ENCODE measurements around the gene ACBD4.
"Not testable (repeated sequence)": the region's sequence is repeated elsewhere in the genome, so short reads cannot be mapped to it uniquely, and the experiment has no call there.

The ACBD4 gene

DNA sequence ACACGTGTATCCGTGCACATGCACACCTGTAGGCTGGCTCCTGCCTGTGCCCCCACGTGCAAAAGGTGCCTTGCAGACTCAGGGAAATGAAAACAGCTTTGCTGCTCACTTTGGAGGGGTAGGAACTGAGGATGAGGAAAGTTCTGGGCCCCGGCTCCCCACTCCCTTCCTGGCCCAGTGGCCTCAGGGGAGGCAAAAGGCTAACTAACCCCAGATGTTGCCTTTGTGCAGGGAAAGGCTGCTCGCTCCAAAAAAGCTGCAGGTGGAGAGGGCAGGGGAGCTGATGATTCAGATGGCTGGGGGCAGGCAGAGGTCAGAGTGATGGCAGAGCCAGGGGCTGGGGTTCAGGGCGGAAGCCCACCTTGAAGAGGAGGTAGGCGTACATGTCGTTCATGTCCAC lies 15.5 kb upstream of the ACBD4 start:
- DNase-seq (ENCODE audit: low read depth in 2 of 2): no peak

DNA sequence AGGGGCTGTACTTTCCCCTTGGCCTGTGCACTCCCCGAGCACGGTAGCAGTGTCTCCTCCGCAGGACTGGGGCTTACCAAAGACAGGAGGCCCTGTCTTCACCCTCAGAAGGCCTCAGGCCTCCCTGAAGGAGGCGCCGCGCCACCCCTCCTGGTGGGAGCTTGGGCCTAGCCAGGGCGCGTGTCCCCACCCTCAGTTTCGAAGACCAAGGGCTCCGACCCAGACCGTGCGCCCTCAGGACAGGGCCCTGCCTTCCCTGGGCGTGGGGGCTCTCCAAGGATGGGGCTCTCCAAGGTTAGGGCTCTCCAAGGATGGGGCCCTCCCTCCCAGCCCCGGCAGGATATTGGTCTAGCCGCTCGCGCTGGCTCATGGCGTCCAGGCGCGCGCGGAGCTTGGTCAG lies 14.9 kb upstream of the ACBD4 start:
- DNase-seq (ENCODE audit: low read depth in 2 of 2): no peak

DNA sequence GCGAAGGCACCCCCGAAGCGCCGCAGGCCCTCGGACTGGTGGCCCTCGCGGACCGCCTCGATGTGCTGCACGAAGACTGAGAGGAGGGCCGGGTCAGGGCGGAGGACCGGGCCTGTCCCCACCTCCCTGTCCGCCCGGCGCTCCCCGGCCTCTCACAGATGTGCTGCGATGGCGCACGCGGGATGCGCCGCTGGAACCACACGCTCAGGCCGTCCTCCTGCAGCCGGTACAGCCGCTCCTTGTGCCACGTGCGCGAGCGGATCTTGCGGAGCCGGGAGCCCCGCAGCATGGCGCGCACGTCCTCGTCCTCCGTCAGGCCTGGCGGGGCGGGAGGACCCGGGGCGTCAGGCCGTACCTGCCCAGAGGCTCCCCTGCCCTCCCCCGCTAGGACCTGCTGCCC lies 14.4 kb upstream of the ACBD4 start:
- no peak for DNase-seq (ENCODE audit: low read depth in 2 of 2)

DNA sequence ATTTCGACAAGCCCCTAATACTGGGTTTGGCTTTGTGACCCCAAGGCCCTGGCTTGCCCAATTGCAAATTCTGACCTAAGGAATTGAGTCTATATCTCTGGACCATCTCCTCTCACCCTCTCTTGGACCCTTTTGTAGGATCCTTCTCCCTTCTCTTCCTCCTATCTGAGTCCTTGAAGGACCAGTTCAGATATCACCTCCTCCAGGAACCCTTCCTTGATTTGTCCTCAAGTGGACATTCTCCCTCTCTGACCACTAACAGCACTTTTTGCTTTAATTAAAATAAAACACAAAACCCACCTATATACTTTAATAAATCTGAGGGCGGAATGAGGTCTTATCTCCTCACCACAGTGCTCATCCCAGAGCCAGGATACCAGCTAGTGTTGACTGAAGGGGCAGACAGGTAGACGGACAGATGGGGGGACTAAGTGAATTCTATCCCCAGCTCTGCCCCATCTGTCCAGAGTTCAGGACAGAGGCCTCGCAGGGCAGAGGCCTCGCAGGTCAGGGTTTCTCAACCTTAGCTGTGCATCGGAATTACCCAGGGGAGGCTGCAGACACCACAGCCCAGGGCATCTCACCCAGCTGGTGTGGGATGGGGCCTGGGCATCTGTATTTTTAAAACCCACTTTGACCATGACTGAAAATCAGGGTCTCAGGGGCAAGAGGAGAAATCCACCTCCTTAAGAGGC lies 12.3 kb upstream of the ACBD4 start:
- DNase-seq (ENCODE audit: low read depth in 2 of 2): no peak

- DNase-seq (ENCODE audit: low read depth in 2 of 2): no peak
Observed at GRCh38 chr17:45123930-45124796, 11.3 kb upstream of the ACBD4 start.

- not testable (repeated sequence) for DNase-seq (ENCODE audit: low read depth in 2 of 2)
Observed at GRCh38 chr17:45124797-45125122, 10.7 kb upstream of the ACBD4 start.

DNA sequence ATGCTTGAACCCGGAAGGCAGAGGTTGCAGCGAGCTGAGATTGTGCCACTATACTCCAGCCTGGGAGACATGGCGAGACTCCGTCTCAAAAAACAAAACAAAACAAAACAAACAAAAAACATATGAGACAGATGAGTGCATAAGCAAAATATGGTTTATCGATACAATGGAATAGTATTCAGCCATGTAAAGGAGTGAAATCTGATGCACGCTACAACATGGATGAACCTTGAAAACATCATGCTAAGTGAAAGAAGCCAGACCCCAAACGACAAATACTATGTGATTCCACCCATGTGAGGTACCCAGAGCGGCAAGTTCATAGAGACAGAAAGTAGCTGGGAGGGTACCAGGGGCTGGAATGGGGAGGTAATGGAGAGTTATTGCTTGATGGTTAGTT lies 10.0 kb upstream of the ACBD4 start:
- DNase-seq (ENCODE audit: low read depth in 2 of 2): no peak

- no peak for DNase-seq (ENCODE audit: low read depth in 2 of 2)
Observed at GRCh38 chr17:45127207-45127547, 8.3 kb upstream of the ACBD4 start.

GRCh38 chr17:45127548-45128300 lies 7.8 kb upstream of the ACBD4 start:
- DNase-seq (ENCODE audit: low read depth in 2 of 2): no peak

- no peak for DNase-seq (ENCODE audit: low read depth in 2 of 2)
Observed at GRCh38 chr17:45128331-45128730, 7.2 kb upstream of the ACBD4 start.

GRCh38 chr17:45128989-45129388 lies 6.5 kb upstream of the ACBD4 start:
- DNase-seq (ENCODE audit: low read depth in 2 of 2): no peak

DNA sequence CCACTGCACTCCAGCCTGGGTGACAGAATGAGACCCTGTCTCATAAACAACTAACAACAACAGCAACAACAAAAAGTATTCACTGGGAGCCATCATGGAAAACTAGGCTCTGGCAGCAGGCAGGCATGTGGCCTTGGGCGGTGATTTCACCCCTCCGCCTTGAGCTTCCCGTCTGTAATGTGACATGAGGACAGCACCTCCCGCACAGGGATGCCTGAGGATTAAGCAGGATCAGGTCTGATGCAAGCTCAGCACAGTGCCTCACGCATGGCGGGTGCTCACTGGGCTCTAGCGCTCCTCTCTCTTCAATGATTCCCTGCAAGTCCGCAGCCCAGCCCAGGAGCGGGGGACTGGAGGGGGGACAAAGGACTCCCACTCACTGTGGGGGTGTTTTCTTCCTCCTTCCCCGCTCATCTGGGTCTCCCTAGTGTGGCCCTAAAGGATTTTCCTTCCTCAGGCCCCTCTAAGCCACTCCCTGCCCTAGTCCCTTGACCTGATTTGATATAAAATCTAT lies 6.0 kb upstream of the ACBD4 start:
- no peak for DNase-seq (ENCODE audit: low read depth in 2 of 2)

- no peak for DNase-seq (ENCODE audit: low read depth in 2 of 2)
Observed at GRCh38 chr17:45129940-45130680, 5.4 kb upstream of the ACBD4 start.

- no peak for DNase-seq (ENCODE audit: low read depth in 2 of 2)
Observed at GRCh38 chr17:45130681-45131615, 4.5 kb upstream of the ACBD4 start.

DNA sequence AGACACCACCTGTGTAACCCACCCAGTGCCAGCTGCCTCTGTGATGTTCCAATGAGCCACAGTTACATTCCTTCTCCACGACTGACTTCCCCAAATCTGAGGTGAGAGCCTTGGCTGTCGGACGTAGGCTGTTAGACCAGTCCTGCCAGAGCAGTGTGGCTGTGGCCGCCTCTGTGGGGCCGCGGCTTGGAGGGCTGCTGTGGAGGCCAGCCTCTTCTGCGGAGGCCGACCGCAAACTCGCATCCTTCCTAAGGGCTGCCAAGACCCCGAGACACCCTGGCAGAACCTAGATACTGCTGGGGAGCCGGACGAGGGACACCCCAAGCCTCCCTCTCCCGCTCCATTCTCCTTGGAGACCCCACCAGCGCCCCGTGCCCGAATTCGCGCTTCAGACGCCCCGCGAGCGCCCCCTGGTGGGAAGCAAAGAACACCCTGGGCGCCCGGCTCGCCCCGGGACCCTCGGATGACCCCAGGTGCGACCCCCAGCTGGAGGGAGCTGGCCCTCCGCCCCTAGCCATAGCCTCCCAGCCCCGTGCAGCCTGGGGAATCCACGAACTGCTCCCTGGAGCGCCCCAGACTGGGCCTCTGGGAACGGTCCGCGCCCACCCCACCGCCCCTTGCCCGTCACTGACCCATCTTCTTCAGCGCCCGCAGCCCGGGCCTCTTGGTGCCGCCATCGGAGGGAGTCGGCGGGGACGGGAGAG lies 3.7 kb upstream of the ACBD4 start:
- peak; percentile 29 to 55 for DNase-seq (ENCODE audit: low read depth in 2 of 2)

DNA sequence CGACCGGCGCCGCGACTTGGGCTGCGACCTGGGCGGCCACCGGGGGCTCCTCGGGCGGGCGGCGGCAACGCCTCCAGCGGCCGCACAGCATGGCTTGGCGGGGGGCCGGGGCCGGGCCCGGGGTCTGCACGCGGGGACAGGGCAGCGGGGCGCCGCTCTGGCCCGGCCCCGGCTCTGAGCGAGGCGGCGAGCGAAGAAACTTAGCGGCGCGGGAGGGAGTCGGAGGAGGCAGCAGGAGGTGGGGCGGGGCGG lies 3.2 kb upstream of the ACBD4 start, which contains the start of gene PLCD3:
TSS of gene PLCD3 (minus strand) at position 196 of the 252 bp plus-strand sequence. CDS start at position 91, 105 bp downstream.
- DNase-seq (ENCODE audit: low read depth in 2 of 2): peak in 1 of 2 donors; percentile 66

DNA sequence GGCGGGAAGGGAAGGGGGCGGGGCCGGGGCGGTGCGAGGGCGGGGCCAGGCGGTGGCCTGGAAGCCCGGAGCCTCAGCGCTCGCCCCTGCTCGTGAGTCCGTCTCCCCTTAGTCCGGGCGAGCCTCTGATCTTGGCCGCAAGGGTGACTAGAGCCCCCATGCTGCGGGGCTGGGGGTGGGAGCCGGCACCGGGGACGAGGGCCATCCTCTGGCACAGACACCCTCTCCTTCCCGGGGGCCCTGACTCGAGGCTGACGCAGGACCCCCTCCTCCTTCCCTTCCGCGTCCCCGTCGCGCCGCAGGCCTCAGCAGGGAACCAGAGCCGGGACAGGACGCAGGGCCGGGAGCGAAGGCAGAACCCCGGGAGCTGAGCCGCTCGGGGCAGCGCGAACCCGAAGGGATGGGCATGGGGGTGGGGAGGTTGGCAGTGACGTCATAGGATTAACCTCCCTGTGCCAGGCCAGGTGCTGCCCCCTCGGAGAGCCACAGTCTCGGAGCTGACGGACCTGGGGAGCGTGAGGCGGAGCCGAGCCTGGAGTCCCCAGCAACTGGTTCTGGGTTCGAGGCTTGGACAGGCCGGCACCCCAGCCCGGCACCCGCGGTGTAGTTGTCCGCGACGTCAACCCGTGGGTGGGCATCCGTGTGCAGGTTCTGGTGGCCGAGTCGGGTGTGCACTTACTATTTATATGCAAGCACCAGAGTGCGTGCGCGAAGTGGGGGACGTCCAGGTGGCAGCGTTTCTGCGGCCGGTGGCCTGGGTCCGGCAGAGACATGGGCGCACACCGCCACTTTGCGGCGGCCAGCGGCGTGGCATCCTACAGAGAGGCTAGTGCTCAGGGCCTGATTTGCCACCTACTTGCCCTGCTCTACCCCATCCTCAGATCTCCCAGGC lies 2.7 kb upstream of the ACBD4 start:
- DNase-seq (ENCODE audit: low read depth in 2 of 2): peak; percentile 18 to 71

DNA sequence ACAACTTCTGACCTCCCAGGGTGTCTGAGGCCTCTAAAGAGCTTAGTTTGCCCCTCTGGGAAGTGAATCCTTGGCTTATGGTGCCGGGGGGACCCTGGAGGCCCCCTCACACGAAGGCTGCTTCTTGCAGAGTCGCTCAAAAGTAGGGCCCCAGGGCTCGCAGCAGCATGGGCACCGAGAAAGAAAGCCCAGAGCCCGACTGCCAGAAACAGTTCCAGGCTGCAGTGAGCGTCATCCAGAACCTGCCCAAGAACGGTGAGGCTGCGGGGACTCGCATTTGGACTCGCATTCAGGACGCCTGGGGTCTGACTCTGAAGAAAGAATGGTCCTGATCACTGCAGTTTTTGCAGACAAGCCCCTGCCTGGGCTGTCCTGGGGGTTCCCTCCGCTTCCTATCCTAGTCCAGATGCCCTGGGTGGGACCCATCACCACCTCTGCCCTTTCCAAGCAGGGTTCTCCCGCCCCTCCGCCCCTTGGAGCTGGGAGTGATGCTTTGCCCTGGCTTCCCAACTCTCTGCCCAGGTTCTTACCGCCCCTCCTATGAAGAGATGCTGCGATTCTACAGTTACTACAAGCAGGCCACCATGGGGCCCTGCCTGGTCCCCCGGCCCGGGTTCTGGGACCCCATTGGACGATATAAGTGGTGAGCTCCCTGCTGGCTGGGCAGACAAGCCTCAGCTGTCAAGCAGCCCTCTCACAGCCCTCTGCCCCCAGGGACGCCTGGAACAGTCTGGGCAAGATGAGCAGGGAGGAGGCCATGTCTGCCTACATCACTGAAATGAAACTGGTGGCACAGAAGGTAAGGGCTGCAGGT lies 698 bp downstream of the ACBD4 start:
- DNase-seq (ENCODE audit: low read depth in 2 of 2): no peak
